HG03354 (cell line): ENCODE measurements around the gene HOXC4.
"Not testable (repeated sequence)": the region's sequence is repeated elsewhere in the genome, so short reads cannot be mapped to it uniquely, and the experiment has no call there.

Experiments
- ATAC-seq: cut with Tn5 transposase; IDR thresholded peaks from one replicate; pipeline ENCODE4 v1.9.1; 2021; ENCODE audit warnings: mild to moderate bottlenecking; ENCODE audit not compliant: unreplicated experiment, poor library complexity, severe bottlenecking

HOXC4 gene

DNA sequence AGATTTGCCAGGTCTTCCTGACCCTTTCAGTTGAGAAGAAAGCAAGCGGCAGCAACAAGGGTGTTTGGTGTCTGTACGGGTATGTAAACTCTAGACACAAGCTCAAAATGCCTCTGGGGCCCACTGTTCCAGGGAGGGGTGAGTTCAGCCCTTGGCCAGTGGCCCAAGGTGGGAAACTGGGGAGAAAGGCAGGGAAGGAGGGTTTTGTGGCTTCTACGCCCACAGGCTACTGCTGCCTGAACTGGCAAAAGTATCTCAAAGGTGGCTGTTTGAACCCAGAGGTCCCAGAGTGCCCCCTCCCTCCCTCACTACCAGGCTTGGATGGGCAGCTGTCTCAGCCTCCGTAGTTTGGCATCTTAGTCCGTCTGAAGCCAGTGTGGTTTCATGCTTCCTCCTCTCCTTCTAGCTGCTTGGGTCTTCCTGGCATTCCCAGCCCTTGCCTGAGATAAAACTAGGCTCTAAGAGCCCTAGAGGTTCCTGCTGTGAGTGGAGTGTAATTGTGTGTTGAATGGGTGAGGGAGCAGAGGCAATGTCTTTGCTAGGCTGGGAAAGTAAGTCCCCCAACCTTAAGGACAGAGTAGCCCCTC, 15.3 kb upstream of the HOXC4 start:
- no peak for ATAC-seq

GRCh38 chr12:54038871-54039414, 14.7 kb upstream of the HOXC4 start:
- no peak for ATAC-seq

DNA sequence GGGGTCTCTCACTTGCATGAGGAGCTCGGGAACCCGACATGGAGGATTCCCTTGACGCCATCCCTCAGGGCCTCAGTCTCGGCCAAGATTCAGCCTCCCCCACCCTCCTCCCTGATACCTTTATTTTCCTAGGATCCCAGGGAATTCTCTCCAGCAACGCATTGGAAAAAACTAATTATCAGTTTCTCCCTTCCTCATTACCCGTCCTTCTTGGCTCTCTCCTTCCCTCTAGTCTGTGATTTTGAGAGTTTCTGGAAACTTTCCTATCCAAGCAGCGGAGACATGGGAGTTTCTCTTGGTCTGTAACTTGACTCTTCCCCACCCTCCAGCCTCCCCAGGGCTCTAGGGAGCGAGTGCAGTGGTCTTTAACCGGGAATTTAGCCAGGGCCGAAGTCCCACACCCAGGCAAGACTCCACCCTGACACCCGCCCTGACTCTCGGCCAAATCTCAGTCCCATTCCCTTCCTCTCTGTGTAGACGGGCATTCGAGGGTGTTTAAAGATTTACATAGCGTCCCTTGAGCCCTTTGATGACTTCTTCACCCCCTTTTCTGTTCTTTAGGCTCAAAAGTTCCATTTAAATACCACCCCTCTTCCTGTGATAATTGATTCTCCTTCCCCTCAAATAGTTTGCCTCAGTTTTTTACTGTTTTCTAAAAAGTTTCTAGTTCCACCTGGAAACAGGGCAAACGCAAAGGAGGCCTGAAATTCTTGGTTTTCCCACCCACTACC, 14.1 kb upstream of the HOXC4 start:
- ATAC-seq, result no peak

GRCh38 chr12:54040148-54040494, 13.5 kb upstream of the HOXC4 start:
- no peak for ATAC-seq

GRCh38 chr12:54040648-54041047, 13.0 kb upstream of the HOXC4 start:
- no peak for ATAC-seq

DNA sequence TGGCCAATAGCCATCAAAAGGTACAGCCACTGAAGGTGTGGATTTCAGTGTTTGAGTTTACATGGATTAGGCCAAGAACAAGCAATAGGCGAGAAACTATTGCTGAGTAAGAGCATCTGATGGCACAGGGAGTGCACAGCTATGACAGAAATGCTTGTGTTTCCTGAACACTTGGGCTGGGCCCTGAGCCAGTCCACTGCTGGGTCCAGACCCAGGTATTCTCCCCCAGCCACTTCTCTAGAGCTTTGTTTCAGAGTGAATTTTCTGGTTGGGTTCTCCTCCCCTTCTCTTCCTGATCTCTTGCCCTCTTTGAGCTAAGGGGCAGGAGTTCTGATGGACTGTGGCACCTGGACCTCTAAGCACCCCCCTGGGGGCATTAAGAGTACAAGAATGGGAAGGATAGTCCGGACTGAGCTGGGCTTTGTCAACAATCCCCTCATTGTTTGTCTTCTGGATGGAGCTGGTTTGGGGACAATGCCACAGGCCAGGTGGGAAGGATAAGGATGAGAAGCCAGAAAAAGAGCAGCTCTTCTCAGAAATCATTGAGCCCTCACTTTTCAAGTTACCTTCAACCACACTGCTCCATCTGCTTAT, 12.4 kb upstream of the HOXC4 start:
- no peak for ATAC-seq

GRCh38 chr12:54042033-54042432, 11.6 kb upstream of the HOXC4 start:
- not testable (repeated sequence) for ATAC-seq

GRCh38 chr12:54042970-54043853, 10.4 kb upstream of the HOXC4 start:
- ATAC-seq, result no peak

- no peak for ATAC-seq
These were observed 9.1 kb upstream of the HOXC4 start for GRCh38 chr12:54044425-54045103.

DNA sequence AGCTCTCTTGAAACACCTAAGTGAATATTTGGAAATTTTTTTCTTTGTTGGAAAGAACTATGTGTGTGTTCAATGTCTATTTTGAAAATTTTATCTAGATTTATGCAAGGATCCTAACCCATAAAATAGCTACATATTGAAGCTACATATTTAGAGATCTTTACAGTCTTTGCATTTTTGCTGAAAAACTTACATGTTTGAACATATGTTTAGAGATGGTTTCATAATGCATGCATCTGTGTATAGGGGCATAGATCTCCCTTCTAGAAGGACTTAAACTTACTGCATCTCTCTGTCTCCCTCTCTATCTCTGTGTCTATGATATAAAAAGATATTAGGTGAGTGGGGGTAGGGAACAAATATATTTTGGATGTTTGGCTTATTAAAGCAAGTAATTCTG, 8.2 kb upstream of the HOXC4 start:
- ATAC-seq, result no peak

DNA sequence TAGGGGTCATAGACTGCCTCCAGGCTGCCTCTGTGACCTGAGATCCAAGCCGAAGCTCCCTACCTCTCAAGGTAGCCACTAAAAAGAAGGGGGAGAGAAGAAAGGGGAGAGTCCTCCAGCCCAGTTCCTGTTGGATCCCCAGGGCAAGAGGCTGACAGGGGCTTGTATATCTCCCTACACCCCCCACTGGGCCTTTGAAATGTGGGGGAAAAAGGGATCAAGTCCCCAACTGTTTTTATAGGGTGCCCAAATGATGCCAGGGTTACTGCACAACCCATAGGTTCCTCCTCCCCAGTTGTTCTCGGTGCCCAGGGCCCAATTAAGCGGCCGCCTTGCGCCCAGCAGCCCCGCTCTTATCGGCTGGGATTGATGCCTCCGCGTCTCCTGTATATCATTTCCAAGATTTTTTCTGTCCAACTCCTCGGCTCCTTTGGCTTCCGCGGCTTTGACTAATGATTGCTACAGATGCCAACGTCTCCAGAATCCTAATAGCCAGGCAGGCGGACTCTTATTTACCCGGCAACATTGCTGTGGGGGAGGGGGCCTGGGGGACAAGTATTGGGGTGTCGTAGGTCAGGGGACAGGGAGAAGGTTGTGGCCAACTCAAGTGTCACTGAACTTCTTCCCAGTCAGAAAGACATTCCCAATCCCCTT, 7.6 kb upstream of the HOXC4 start:
- no peak for ATAC-seq

- no peak for ATAC-seq
These were observed 6.9 kb upstream of the HOXC4 start for GRCh38 chr12:54046809-54047159.

GRCh38 chr12:54047160-54047963, 6.3 kb upstream of the HOXC4 start:
- no peak for ATAC-seq

- ATAC-seq, result no peak
These were observed 5.7 kb upstream of the HOXC4 start for GRCh38 chr12:54047964-54048303.

DNA sequence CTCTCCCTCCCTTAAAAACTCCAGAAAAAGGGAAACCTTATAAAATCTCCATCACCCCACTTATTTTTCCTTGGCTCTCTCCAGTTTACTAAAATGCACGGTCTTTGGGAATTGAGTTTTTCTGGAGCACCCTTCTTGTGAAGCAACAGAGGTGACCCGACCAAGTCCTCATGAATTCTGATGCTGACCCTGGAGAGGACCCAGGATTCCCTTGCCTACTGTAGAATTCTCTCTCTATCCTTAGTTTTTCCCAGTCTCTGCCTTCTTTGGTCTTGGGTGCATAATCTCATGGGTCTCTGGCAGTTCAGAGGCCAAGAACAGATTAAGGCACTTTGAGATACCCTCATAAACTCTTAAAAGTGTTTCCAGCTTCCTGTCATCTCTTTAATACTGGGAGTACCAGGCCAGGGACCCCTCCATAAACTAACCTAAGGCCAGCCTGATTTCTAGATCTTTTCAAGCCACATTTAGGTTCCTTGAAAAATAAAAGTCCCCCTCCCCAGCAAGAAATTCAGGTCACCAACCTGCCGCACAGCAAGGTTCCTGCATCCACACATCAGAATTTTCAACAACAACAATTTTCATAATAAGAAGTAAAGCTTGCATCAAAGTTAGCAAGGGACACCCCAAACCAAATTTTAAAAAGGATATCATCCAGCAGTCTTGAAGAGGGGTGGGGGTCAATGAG, 5.1 kb upstream of the HOXC4 start:
- ATAC-seq, result no peak

- ATAC-seq, result no peak
These were observed 4.5 kb upstream of the HOXC4 start for GRCh38 chr12:54049108-54049507.

DNA sequence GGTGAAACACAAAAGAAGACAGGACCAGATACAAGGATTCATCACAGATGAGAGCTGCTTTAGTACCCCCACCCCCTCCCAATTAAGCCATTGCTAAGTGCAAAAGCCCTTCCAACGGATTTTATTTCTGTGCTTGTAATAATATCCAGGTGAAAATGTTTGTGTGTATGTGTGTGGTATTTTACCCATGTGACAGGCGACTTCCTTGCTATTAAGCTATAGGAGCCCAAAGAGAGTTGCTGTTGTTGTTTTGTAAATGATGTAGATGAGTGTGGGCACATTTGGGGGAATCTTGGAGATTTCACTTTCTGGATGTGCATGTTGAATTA, 3.2 kb upstream of the HOXC4 start:
- ATAC-seq, result no peak
